HepG2 (cell line): ENCODE results near the gene DDX28. TPM values are rescaled to one million over a fixed set of nuclear protein-coding genes. Genes with fewer than 3 reads are reported as not detected.
A peak's percentile ranks its signal among the peaks of the same experiment; 100 is the strongest.

Source experiments
- ATAC-seq: fragments of 200-7000 bp; cut with Tn5 transposase; 3 replicates; pipeline ENCODE4 v1.9.1; 2020; ENCODE audit warnings: mild to moderate bottlenecking, moderate library complexity
- BruUV-seq: library from RNA; stranded (reverse); fragments of 400-500 nt; replicated peaks from 2 replicates; lab custom pipeline; 2021; lab: Mats Ljungman, UMichigan
- CTCF ChIA-PET: fragments of 300-600 bp; formaldehyde crosslinking; extraction: SDS; loops from one replicate; lab custom pipeline; 2021; ENCODE audit warnings: low total read pairs, inconsistent platforms, low intra/inter-chr PET ratio; lab: Yijun Ruan, JAX
- POLR2A ChIA-PET: fragments of 350-600 bp; sonication (Branson Sonifier 250); formaldehyde crosslinking; loops from one replicate; lab custom pipeline; 2020; ENCODE audit warnings: antibody characterized with exemption, inconsistent platforms; lab: Yijun Ruan, JAX
- DNase-seq: peaks from one replicate; pipeline ENCODE4 v3.0.0-alpha.2; 2015; ENCODE audit warnings: low spot score
- FAIRE-seq: peaks from 3 replicates; lab custom pipeline; 2011; peaks lifted over from hg19 to GRCh38; lab: Jason Lieb, UNC
- H2AFZ ChIP-seq: one replicate; pipeline ENCODE4 v1.6.1; 2011; ENCODE audit warnings: low read length, inconsistent platforms
- H3K27ac ChIP-seq: fragments of 300-600 bp; 3 replicates; pipeline ENCODE4 v1.8.0; 2011; ENCODE audit warnings: mixed run types, mild to moderate bottlenecking, mixed read lengths, low read length, inconsistent platforms; ENCODE audit not compliant: insufficient read depth; ENCODE audit errors: extremely low read length
- H3K27me3 ChIP-seq, 2 experiments: fragments of 200-600 bp in 1 of 2; 2 replicates in 1 of 2; 3 replicates in 1 of 2; pipeline versions ENCODE4 v1.6.0 to v1.8.0; 2011; ENCODE audit warnings: low read length in 2 of 2, mild to moderate bottlenecking in 2 of 2, moderate library complexity in 2 of 2, inconsistent platforms in 1 of 2; ENCODE audit not compliant: insufficient read depth in 2 of 2, control insufficient read depth in 1 of 2
- H3K36me3 ChIP-seq, 2 experiments: fragments of 200-600 bp in 1 of 2; replicated peaks in 1 of 2; 2 replicates in 1 of 2; 3 replicates in 1 of 2; pipeline versions ENCODE4 v1.5.1 to v1.8.0; 2011; ENCODE audit warnings: low read length in 2 of 2, inconsistent platforms in 1 of 2; ENCODE audit not compliant: insufficient read depth in 2 of 2, control insufficient read depth in 1 of 2
- H3K4me1 ChIP-seq: 2 replicates; pipeline ENCODE4 v1.5.1; 2012; ENCODE audit warnings: low read length, inconsistent platforms; ENCODE audit not compliant: insufficient read depth
- H3K4me2 ChIP-seq: 2 replicates; pipeline ENCODE4 v1.6.0; 2011; ENCODE audit warnings: low read depth, low read length, inconsistent platforms
- H3K4me3 ChIP-seq, 3 experiments: fragments of 200-600 bp in 1 of 3; sonication (generic), shearing (Covaris generic) in 1 of 3; replicated peaks in 1 of 3; 2 replicates each; pipeline ENCODE4 v1.5.1; 2011 to 2016; ENCODE audit warnings: low read length in 3 of 3, inconsistent platforms in 2 of 3, low read depth in 2 of 3, mild to moderate bottlenecking in 2 of 3, control low read depth in 1 of 3, mixed read lengths in 1 of 3; ENCODE audit not compliant: insufficient read depth in 1 of 3
- H3K79me2 ChIP-seq: one replicate; pipeline ENCODE4 v1.6.1; 2011; ENCODE audit warnings: low read length, inconsistent platforms; ENCODE audit not compliant: insufficient read depth
- H3K9ac ChIP-seq: 2 replicates; pipeline ENCODE4 v1.6.0; 2011; ENCODE audit warnings: mild to moderate bottlenecking, low read depth, low read length, inconsistent platforms; ENCODE audit not compliant: insufficient read depth
- H3K9me3 ChIP-seq: 2 replicates; pipeline ENCODE4 v1.5.1; 2012; ENCODE audit warnings: mild to moderate bottlenecking, low read length
- H4K20me1 ChIP-seq: 2 replicates; pipeline ENCODE4 v1.6.0; 2011; ENCODE audit warnings: inconsistent platforms, mild to moderate bottlenecking, low read length, moderate library complexity; ENCODE audit not compliant: insufficient read depth
- E2F2 ChIP-seq: sonication (generic); formaldehyde crosslinking; IDR thresholded peaks from 2 replicates; pipeline ENCODE4 v1.4.0; 2020; ENCODE audit warnings: missing genetic modification reagents, borderline replicate concordance
- HOXA3 ChIP-seq: sonication (generic); formaldehyde crosslinking; IDR thresholded peaks from 2 replicates; pipeline ENCODE4 v1.5.0; 2020; ENCODE audit warnings: missing genetic modification reagents
- PTBP1 ChIP-seq: fragments of 200-400 bp; formaldehyde crosslinking; IDR thresholded peaks from 2 replicates; pipeline ENCODE4 v1.6.1; 2018; ENCODE audit warnings: low read length, low read depth; ENCODE audit not compliant: poor library complexity, severe bottlenecking
- SNAPC4 ChIP-seq: sonication (generic); formaldehyde crosslinking; IDR thresholded peaks from 2 replicates; pipeline ENCODE4 v1.4.0; 2020; ENCODE audit warnings: mild to moderate bottlenecking, missing genetic modification reagents
- ZNF672 ChIP-seq: sonication (generic); formaldehyde crosslinking; IDR thresholded peaks from 2 replicates; pipeline ENCODE4 v1.8.1; 2022; ENCODE audit warnings: missing genetic modification reagents
- ZNF768 ChIP-seq: sonication (generic); formaldehyde crosslinking; IDR thresholded peaks from 2 replicates; pipeline ENCODE4 v1.4.0; 2020; ENCODE audit warnings: missing genetic modification reagents
- WGBS: methylation state at CpG from one replicate; pipeline ENCODE4 v1.1.6; 2017; ENCODE audit warnings: low lambda C conversion rate; 5-methylcytosine and 5-hydroxymethylcytosine counted together
- in situ Hi-C: cut with HindIII; loops from 2 replicates; pipeline ENCODE4 v1.10.0; 2017; ENCODE audit warnings: low pct_unique_long_range_greater_than_20kb; ENCODE audit not compliant: extremely low pct_ligation_motif_present
- intact Hi-C: fragments of 100-400 bp; cut with micrococcal nuclease; formaldehyde crosslinking; loops from one replicate; pipeline ENCODE4 v1.10.0; 2022; ENCODE audit not compliant: unreplicated experiment
- polyA plus RNA-seq, 8 experiments: library from polyadenylated mRNA; depleted of rRNA in 3 of 8; stranded (reverse) in 7 of 8; unstranded in 1 of 8; fragments of >200 nt; fragmentation: Illumina TruSeq in 4 of 8; extraction: Trizol in 4 of 8; gene quantifications; 2 replicates each; pipeline versions ENCODE4 v1.2.1 to v1.2.3, GENCODE V29; 2011 to 2016; ENCODE audit warnings: low read depth in 4 of 8, missing spikeins in 1 of 8, mixed read lengths in 1 of 8; ENCODE audit not compliant: insufficient read depth in 1 of 8
- total RNA-seq, 5 experiments: library from RNA; depleted of rRNA; stranded (reverse); fragments of >200 nt; fragmentation: Illumina TruSeq; extraction: Trizol; gene quantifications; 2 replicates each; pipeline ENCODE4 v1.2.3, GENCODE V29; 2016; ENCODE audit warnings: low read depth in 1 of 5
- TF ChIP-seq, protein P1 (sequence below): sonication (generic); formaldehyde crosslinking; IDR thresholded peaks from 2 replicates; pipeline ENCODE4 v1.4.0; 2020; ENCODE audit warnings: missing genetic modification reagents

Gene DDX28
- total and polyA plus RNA-seq, 2 of the 13 experiments (the other 11 are each of a cell fraction or from before 2014, with no cell fraction given): 14.1 to 16.4 TPM

DNA sequence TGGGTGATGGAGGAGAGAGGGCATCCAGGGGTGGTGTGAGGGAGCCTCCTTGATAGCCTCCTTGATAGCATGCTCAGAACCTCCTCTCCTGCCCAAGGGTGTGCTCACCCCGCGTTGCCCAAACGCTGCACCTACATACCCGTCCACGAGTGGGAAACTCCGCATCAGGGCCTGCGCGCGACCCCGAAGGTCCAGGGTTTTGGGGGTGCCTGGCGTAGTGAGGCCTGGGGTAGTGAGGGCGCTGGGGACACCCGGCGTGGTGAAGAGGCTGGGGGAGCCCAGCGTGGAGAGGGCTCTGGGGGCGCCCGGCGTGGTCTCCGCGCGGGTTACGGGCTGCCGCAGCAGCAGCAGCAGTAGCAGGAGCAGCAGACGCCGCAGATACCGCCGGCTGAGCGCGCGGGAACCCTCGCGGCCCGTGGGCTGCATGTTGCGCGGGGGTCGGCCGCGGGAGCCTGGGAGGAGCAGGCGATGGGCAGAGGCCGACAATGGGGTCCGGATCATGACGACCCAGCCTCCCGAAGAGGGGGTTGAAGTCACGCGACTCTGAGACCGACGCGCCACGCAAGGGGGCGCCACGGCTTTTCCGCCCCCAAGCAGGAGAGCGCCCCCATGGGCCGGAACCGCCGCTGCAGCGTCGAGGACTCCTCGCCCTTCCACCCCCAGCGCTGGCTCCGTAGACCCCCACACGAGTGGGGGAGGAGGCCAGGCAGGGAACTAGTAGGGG is 42.9 kb downstream of the DDX28 start, which contains the start of gene DPEP3:
DPEP3 (minus strand) TSS at position 545 of the 724 bp plus-strand sequence; CDS start at position 426, 119 bp downstream.
- 90% methylated on average over 62 of the region's 62 CpGs for WGBS
- FAIRE-seq (no peak), ATAC-seq (no peak), DNase-seq (no peak)
- CTCF ChIA-PET: no interaction called here
- Histone ChIP-seq H3K79me2 (no peaks in the 10 kb centered on the region), H3K9me3 (no peaks in the 10 kb centered on the region), H3K4me3 (no peak within 1 kb of the TSS), H2AFZ (no peak within 1 kb of the TSS), H3K4me2 (no peak within 1 kb of the TSS), H4K20me1 (no peaks in the 10 kb centered on the region), H3K27ac (no peak within 1 kb of the TSS), H3K4me1 (peaks cover 54% of the 10 kb centered on the region), H3K9ac (no peak within 1 kb of the TSS)
- in situ Hi-C loops: no loop called here
- POLR2A ChIA-PET: interaction anchor here (0.8 to 3.8 kb wide), 2 partner anchors 14 to 99 kb away, joined by 3 to 17 read pairs; no protein-coding TSS in a partner anchor
- no peak for TF ChIP-seq ZNF672
- no peak for TF ChIP-seq SNAPC4 (CRISPR knock-in tag)
- peak; percentile 26; the same call in 1 of the 2 replicates for TF ChIP-seq HOXA3 (CRISPR knock-in tag)
- TF ChIP-seq, protein P1, sequence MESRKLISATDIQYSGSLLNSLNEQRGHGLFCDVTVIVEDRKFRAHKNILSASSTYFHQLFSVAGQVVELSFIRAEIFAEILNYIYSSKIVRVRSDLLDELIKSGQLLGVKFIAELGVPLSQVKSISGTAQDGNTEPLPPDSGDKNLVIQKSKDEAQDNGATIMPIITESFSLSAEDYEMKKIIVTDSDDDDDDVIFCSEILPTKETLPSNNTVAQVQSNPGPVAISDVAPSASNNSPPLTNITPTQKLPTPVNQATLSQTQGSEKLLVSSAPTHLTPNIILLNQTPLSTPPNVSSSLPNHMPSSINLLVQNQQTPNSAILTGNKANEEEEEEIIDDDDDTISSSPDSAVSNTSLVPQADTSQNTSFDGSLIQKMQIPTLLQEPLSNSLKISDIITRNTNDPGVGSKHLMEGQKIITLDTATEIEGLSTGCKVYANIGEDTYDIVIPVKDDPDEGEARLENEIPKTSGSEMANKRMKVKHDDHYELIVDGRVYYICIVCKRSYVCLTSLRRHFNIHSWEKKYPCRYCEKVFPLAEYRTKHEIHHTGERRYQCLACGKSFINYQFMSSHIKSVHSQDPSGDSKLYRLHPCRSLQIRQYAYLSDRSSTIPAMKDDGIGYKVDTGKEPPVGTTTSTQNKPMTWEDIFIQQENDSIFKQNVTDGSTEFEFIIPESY (CRISPR knock-in tag): peak; percentile 60; the same call in 1 of the 2 replicates
- peak; percentile 14; the same call in 1 of the 2 replicates for TF ChIP-seq ZNF768
- TF ChIP-seq PTBP1: no peak
- no peak for TF ChIP-seq E2F2
- TF ChIP-seq, all 625 proteins: peak for 3
- Histone ChIP-seq H3K36me3 (no peaks in the 10 kb centered on the region), H3K27me3 (peaks cover 5 to 34% of the 10 kb centered on the region in 2 experiments; a peak in 4 of 5 replicates)
- intact Hi-C loops: no loop called here
- BruUV-seq: no TSS peak
